A549 (cell line): ENCODE measurements around the gene HOXB9. TPM values are rescaled to one million over a fixed set of nuclear protein-coding genes. Genes with fewer than 3 reads are reported as not detected.
A peak's percentile ranks its signal among the peaks of the same experiment; 100 is the strongest.

ENCODE experiments used
- ATAC-seq, 2 experiments: fragments of 200-7000 bp in 1 of 2; fragments of >200 bp in 1 of 2; cut with Nextera tagmentation in 1 of 2; cut with Tn5 transposase in 1 of 2; 3 replicates each; pipeline versions ENCODE4 v1.8.0 to v1.9.1; 2018 to 2020; ENCODE audit warnings: mild to moderate bottlenecking in 1 of 2, moderate library complexity in 1 of 2
- CTCF ChIA-PET: fragments of 300-600 bp; sonication (Branson Sonifier 250); formaldehyde crosslinking; extraction: SDS; loops from one replicate; lab custom pipeline; 2021; ENCODE audit warnings: antibody characterized with exemption, inconsistent platforms; lab: Yijun Ruan, JAX
- POLR2A ChIA-PET: fragments of 350-600 bp; formaldehyde crosslinking; extraction: SDS; loops from one replicate; lab custom pipeline; 2021; ENCODE audit warnings: antibody characterized with exemption, inconsistent platforms; lab: Yijun Ruan, JAX
- DNase-seq, 2 experiments: peaks; one replicate each; pipeline versions ENCODE4 v3.0.0 to v3.0.0-alpha.2; 2011 to 2016; ENCODE audit warnings: low read depth in 1 of 2, low spot score in 1 of 2
- FAIRE-seq: peaks from 2 replicates; lab custom pipeline; 2011; peaks lifted over from hg19 to GRCh38; lab: Jason Lieb, UNC
- H3K27ac ChIP-seq, 2 experiments: fragments of >200 bp; sonication (Bioruptor Twin); formaldehyde crosslinking; 3 replicates each; pipeline ENCODE4 v1.5.1; 2016 to 2017
- H3K4me1 ChIP-seq: fragments of >200 bp; sonication (Bioruptor Twin); formaldehyde crosslinking; 3 replicates; pipeline ENCODE4 v1.6.1; 2016
- H3K4me2 ChIP-seq: fragments of >200 bp; sonication (Bioruptor Twin); formaldehyde crosslinking; 3 replicates; pipeline ENCODE4 v1.6.1; 2016
- H3K4me3 ChIP-seq: fragments of >200 bp; sonication (Bioruptor Twin); formaldehyde crosslinking; 3 replicates; pipeline ENCODE4 v1.5.1; 2016
- H3K9me3 ChIP-seq: fragments of >200 bp; sonication (Bioruptor Twin); formaldehyde crosslinking; 3 replicates; pipeline ENCODE4 v1.6.1; 2016
- CHD4 ChIP-seq: fragments of 200-600 bp; sonication (generic); IDR thresholded peaks from 2 replicates; pipeline ENCODE4 v1.6.1; 2016; ENCODE audit warnings: antibody characterized with exemption, mild to moderate bottlenecking, borderline replicate concordance
- EHF ChIP-seq: fragments of 250-450 bp; sonication (Bioruptor Pico); IDR thresholded peaks from 2 replicates; pipeline ENCODE4 v1.5.0; 2020; ENCODE audit warnings: mild to moderate bottlenecking
- EHMT2 ChIP-seq: fragments of 200-600 bp; sonication (generic); IDR thresholded peaks from 2 replicates; pipeline ENCODE4 v1.6.1; 2016; ENCODE audit warnings: antibody characterized with exemption, low read depth, mild to moderate bottlenecking, moderate library complexity
- ESRRA ChIP-seq: fragments of 150-350 bp; IDR thresholded peaks from 2 replicates; pipeline ENCODE4 v1.6.1; 2014; ENCODE audit warnings: mild to moderate bottlenecking, low read length, borderline replicate concordance
- FOSB ChIP-seq: fragments of 250-450 bp; sonication (Bioruptor Pico); IDR thresholded peaks from 2 replicates; pipeline ENCODE4 v1.5.0; 2020; ENCODE audit warnings: mild to moderate bottlenecking, moderate library complexity
- GATA3 ChIP-seq: IDR thresholded peaks from 2 replicates; pipeline ENCODE4 v1.6.1; 2012; ENCODE audit warnings: borderline replicate concordance
- HOXA7 ChIP-seq: fragments of 250-450 bp; sonication (Bioruptor Pico); IDR thresholded peaks from 2 replicates; pipeline ENCODE4 v1.5.0; 2020; ENCODE audit warnings: mild to moderate bottlenecking, moderate library complexity
- HOXB5 ChIP-seq: fragments of 250-450 bp; sonication (Bioruptor Pico); IDR thresholded peaks from 2 replicates; pipeline ENCODE4 v1.5.0; 2020; ENCODE audit warnings: mild to moderate bottlenecking, moderate library complexity
- JUN ChIP-seq, 2 experiments: fragments of >200 bp; sonication (Bioruptor Twin); formaldehyde crosslinking; IDR thresholded peaks; 2 replicates in 1 of 2; 3 replicates in 1 of 2; pipeline ENCODE4 v1.6.1; 2016 to 2017
- TP53 ChIP-seq: fragments of 250-450 bp; sonication (Bioruptor Pico); IDR thresholded peaks from 2 replicates; pipeline ENCODE4 v1.5.0; 2021; ENCODE audit warnings: mild to moderate bottlenecking, moderate library complexity
- ZC3H11A ChIP-seq: fragments of 450-650 bp; IDR thresholded peaks from 2 replicates; pipeline ENCODE4 v1.6.1; 2014; ENCODE audit warnings: antibody characterized with exemption, mild to moderate bottlenecking
- ZSCAN20 ChIP-seq: fragments of 250-450 bp; sonication (Bioruptor Pico); IDR thresholded peaks from 2 replicates; pipeline ENCODE4 v1.8.0; 2022; ENCODE audit warnings: mild to moderate bottlenecking, moderate library complexity
- WGBS: methylation state at CpG from one replicate; pipeline ENCODE4 v1.1.6; 2017; ENCODE audit errors: missing lambda C conversion rate; 5-methylcytosine and 5-hydroxymethylcytosine counted together
- polyA plus RNA-seq, 4 experiments: library from polyadenylated mRNA; depleted of rRNA in 3 of 4; stranded (reverse); fragments of >200 nt; fragmentation: RNase III in 1 of 4; extraction: RNeasy Plus Mini Kit Qiagen cat#74134 plus additional on column Dnase treatment in 1 of 4; gene quantifications; 2 replicates in 3 of 4; 3 replicates in 1 of 4; pipeline ENCODE4 v1.2.3, GENCODE V29; 2011 to 2017
- TF ChIP-seq, protein P1 (sequence below): fragments of 250-450 bp; sonication (Bioruptor Pico); IDR thresholded peaks from 2 replicates; pipeline ENCODE4 v1.5.0; 2021; ENCODE audit warnings: mild to moderate bottlenecking, moderate library complexity, borderline replicate concordance
- TF ChIP-seq, protein P2 (sequence below): fragments of >200 bp; sonication (Bioruptor Twin); formaldehyde crosslinking; IDR thresholded peaks from 2 replicates; pipeline ENCODE4 v1.6.1; 2016
- TF ChIP-seq, protein P3 (sequence below): fragments of >200 bp; sonication (Bioruptor Twin); formaldehyde crosslinking; IDR thresholded peaks from 3 replicates; pipeline ENCODE4 v1.6.1; 2016
- TF ChIP-seq, protein P4 (sequence below): fragments of >200 bp; sonication (Bioruptor Twin); formaldehyde crosslinking; IDR thresholded peaks from 3 replicates; pipeline ENCODE4 v1.5.1; 2016

The HOXB9 gene
- polyA plus RNA-seq, 2 of the 4 experiments (the other 2 are of a cell fraction) = 5.6 to 24.6 TPM

DNA sequence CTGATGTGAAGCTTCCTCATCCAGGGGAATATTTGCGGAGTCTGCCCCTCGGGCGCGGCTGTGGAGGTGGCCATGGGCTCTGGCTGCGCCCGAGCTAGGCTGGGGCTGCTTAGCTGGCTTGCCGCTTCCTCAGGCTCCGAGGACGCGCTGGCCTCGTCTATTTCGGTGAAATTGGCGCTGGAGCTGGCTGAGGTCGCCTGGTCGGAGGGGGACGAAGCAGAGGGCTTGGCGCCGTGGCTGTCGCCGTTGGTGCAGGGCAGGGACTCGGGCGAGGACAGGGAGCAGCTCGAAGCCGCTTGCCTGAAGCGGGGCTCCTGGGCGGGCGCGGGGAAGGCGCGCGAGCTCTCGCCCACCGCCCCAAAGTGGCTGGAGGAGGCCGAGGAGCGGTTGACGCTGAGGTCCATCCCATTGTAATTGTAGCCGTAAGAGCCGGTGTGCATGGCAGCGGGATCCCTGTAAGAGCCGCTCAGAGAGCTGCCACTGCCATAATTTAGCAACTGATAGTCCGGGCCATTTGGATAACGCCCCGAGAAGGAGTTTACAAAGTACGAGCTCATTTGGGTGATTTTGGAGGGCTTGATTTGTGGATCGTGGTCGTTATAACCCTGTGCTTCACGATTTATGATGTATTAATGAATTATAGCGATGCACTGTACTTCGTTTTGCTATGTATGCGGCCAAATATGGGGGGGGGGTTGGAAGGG is 32.9 kb downstream of the HOXB9 start, which contains the start of gene HOXB5:
Gene HOXB5 (minus strand): TSS at position 654 of the 704 bp plus-strand sequence. CDS start 97 bp downstream, at position 557.
- DNase-seq = no peak
- TF ChIP-seq ESRRA (no peak), GATA3 (no peak), EHMT2 (no peak), HOXA7 (no peak), TP53 (CRISPR knock-in tag) (no peak), HOXB5 (CRISPR knock-in tag) (0 out of 2 replicates have a peak, but pooled peaks have one; percentile 15), FOSB (CRISPR knock-in tag) (no peak), ZC3H11A (no peak), JUN (IDR thresholded peaks at IDR 0.05) (0 out of 5 replicates have a peak, but pooled peaks of 1 of the 2 experiments have one; percentile 6)
- TF ChIP-seq, protein P1, sequence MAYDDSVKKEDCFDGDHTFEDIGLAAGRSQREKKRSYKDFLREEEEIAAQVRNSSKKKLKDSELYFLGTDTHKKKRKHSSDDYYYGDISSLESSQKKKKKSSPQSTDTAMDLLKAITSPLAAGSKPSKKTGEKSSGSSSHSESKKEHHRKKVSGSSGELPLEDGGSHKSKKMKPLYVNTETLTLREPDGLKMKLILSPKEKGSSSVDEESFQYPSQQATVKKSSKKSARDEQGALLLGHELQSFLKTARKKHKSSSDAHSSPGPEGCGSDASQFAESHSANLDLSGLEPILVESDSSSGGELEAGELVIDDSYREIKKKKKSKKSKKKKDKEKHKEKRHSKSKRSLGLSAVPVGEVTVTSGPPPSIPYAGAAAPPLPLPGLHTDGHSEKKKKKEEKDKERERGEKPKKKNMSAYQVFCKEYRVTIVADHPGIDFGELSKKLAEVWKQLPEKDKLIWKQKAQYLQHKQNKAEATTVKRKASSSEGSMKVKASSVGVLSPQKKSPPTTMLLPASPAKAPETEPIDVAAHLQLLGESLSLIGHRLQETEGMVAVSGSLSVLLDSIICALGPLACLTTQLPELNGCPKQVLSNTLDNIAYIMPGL = no peak
- TF ChIP-seq, protein P2, sequence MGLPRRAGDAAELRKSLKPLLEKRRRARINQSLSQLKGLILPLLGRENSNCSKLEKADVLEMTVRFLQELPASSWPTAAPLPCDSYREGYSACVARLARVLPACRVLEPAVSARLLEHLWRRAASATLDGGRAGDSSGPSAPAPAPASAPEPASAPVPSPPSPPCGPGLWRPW = no peak
- TF ChIP-seq, protein P3, sequence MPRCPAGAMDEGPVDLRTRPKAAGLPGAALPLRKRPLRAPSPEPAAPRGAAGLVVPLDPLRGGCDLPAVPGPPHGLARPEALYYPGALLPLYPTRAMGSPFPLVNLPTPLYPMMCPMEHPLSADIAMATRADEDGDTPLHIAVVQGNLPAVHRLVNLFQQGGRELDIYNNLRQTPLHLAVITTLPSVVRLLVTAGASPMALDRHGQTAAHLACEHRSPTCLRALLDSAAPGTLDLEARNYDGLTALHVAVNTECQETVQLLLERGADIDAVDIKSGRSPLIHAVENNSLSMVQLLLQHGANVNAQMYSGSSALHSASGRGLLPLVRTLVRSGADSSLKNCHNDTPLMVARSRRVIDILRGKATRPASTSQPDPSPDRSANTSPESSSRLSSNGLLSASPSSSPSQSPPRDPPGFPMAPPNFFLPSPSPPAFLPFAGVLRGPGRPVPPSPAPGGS = no peak
- TF ChIP-seq, all 56 proteins: peak for 2
- CTCF ChIA-PET = interaction anchor here (0.6 to 5.9 kb wide), 50 partner anchors 16 to 568 kb away, joined by 3 to 64 read pairs (median 4); no protein-coding TSS in a partner anchor
- Histone ChIP-seq H3K9me3 (no peaks in the 10 kb centered on the region), H3K4me2 (peak within 1 kb of the TSS; percentile 64), H3K4me3 (peak within 1 kb of the TSS; percentile 22), H3K4me1 (peaks cover 5% of the 10 kb centered on the region), H3K27ac (peak within 1 kb of the TSS in 1 of 2 experiments; percentile 60; a peak in 4 of 6 replicates)
- no peak for ATAC-seq
- POLR2A ChIA-PET = interaction anchor here (0.7 kb wide), 1 partner anchor 205 kb away, joined by 4 read pairs; no protein-coding TSS in a partner anchor
- no peak for FAIRE-seq
- WGBS = 74% methylated on average over 50 of the region's 50 CpGs

DNA sequence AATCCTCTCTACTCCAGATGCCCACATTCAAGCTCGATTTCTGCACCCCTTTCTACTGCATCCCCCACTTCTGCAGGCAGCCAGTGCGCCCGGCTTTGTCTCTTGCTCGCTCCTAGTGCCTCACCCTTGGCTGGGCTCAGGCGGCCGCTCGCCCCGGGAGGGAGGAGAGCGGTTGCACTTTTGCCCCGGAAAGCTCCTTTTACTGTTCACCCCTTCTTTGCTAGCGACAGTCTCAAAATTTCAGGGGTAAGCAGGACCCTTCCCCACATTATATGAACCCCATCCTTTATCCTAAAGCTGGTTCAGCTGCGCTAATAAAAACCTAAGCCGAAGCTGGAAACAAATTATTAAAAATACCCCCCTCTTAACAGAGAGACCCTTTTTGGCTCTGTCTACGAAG is 33.6 kb downstream of the HOXB9 start:
- TF ChIP-seq CHD4 (no peak), EHF (CRISPR knock-in tag) (no peak)
- no peak overlapping the region for H3K4me3 ChIP-seq
- no peak for FAIRE-seq
- no peak overlapping the region for H3K27ac ChIP-seq
- ChIA-PET CTCF (interaction anchor here (0.7 to 5.9 kb wide), 38 partner anchors 16 to 567 kb away, joined by 3 to 64 read pairs (median 4); no protein-coding TSS in a partner anchor), POLR2A (no interaction called here)
- ATAC-seq = no peak
- no peaks in the 10 kb centered on the region for H3K9me3 ChIP-seq
- no peak for DNase-seq
- H3K4me1 ChIP-seq = peaks cover 8% of the 10 kb centered on the region
- no peak overlapping the region for H3K4me2 ChIP-seq
- 90% methylated on average over 14 of the region's 14 CpGs for WGBS

DNA sequence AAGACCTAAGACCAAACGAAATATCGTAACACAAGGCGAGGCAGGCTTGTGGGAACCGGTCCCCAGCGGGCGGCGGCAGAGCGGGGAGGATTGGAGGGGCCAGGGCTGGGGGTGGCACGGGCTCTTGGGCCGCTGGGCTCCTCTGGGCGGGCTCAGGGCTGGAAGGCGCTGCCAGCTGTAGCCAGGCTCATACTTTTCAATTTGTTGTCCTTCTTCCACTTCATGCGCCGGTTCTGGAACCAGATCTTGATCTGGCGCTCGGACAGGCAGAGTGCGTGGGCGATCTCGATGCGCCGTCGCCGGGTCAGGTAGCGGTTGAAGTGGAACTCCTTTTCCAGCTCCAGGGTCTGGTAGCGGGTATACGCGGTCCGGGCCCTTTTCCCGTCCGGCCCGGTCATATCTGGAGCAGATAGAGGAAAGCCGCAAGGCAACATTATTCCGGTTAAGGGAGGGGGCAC is 34.1 kb downstream of the HOXB9 start:
- no peak overlapping the region for H3K27ac ChIP-seq
- H3K4me2 ChIP-seq = no peak overlapping the region
- WGBS = 95% methylated on average over 33 of the region's 33 CpGs
- no peaks in the 10 kb centered on the region for H3K9me3 ChIP-seq
- no peak overlapping the region for H3K4me3 ChIP-seq
- CTCF ChIA-PET = interaction anchor here (0.7 to 5.9 kb wide), 20 partner anchors 24 to 567 kb away, joined by 3 to 64 read pairs (median 7); no protein-coding TSS in a partner anchor
- ATAC-seq (no peak), FAIRE-seq (no peak), DNase-seq (no peak)
- POLR2A ChIA-PET = no interaction called here
- no peak for TF ChIP-seq ZSCAN20 (CRISPR knock-in tag)
- TF ChIP-seq, protein P4, sequence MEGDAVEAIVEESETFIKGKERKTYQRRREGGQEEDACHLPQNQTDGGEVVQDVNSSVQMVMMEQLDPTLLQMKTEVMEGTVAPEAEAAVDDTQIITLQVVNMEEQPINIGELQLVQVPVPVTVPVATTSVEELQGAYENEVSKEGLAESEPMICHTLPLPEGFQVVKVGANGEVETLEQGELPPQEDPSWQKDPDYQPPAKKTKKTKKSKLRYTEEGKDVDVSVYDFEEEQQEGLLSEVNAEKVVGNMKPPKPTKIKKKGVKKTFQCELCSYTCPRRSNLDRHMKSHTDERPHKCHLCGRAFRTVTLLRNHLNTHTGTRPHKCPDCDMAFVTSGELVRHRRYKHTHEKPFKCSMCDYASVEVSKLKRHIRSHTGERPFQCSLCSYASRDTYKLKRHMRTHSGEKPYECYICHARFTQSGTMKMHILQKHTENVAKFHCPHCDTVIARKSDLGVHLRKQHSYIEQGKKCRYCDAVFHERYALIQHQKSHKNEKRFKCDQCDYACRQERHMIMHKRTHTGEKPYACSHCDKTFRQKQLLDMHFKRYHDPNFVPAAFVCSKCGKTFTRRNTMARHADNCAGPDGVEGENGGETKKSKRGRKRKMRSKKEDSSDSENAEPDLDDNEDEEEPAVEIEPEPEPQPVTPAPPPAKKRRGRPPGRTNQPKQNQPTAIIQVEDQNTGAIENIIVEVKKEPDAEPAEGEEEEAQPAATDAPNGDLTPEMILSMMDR = no peak
- peaks cover 13% of the 10 kb centered on the region for H3K4me1 ChIP-seq
